AG04450 (cell line): ENCODE data around the gene PDZD4. TPM values are rescaled to one million over a fixed set of nuclear protein-coding genes. Genes with fewer than 3 reads are reported as not detected.

Experiments used
- CTCF ChIA-PET: fragments of 300-600, 350-600 bp; formaldehyde crosslinking; extraction: SDS; loops from one replicate; lab custom pipeline; 2022; ENCODE audit warnings: antibody characterized with exemption, inconsistent platforms; lab: Charles Lee
- POLR2A ChIA-PET: fragments of 350-600 bp; formaldehyde crosslinking; extraction: SDS; loops from one replicate; lab custom pipeline; 2021; ENCODE audit warnings: antibody characterized with exemption, inconsistent platforms; lab: Yijun Ruan, JAX
- DNase-seq: peaks from one replicate; pipeline ENCODE4 v3.0.0-alpha.2; 2011; ENCODE audit warnings: low read depth, low spot score
- H3K27ac ChIP-seq: one replicate; pipeline ENCODE4 v1.5.1; 2012; ENCODE audit warnings: low read depth, low read length, control low read depth
- H3K27me3 ChIP-seq: one replicate; pipeline ENCODE4 v1.6.0; 2012; ENCODE audit warnings: low read length; ENCODE audit not compliant: control insufficient read depth, insufficient read depth
- H3K4me3 ChIP-seq: 2 replicates; pipeline ENCODE4 v1.5.1; 2011; ENCODE audit warnings: mild to moderate bottlenecking, low read depth, low read length, control low read depth
- H3K9me3 ChIP-seq: 2 replicates; pipeline ENCODE4 v1.5.1; 2012; ENCODE audit warnings: low read length; ENCODE audit not compliant: control insufficient read depth, insufficient read depth
- polyA plus RNA-seq: library from polyadenylated mRNA; depleted of rRNA; stranded (reverse); fragments of >200 nt; gene quantifications from 2 replicates; pipeline ENCODE4 v1.2.3, GENCODE V29; 2011
- TF ChIP-seq, protein P1 (sequence below): IDR thresholded peaks from 2 replicates; pipeline ENCODE4 v1.5.1; 2011; ENCODE audit warnings: low read depth, low read length, control low read depth, inconsistent platforms

PDZD4 gene
- polyA plus RNA-seq, 1 experiment, result 0.04 TPM

DNA sequence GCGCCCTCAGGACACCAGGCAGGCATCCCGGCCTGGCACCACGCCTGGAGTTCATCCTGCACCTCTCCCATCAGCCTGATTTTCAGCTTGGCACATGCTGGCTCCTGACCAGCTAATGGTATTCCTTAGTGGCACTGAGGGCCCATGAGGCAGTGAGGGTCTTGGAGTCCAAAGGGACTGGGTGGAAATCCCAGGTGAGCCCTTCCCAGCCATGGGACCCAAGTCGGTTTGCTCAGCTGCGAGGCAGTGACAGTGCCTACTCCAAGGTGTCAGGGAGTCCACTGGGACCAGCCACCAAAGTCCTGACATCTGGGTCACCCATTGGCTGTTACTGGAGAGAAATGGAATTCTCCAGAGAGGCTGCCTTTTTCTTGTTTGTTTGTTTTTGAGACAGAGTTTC lies 31.0 kb downstream of the PDZD4 start:
- no peaks in the 10 kb centered on the region for H3K27me3 ChIP-seq
- POLR2A ChIA-PET, result no interaction called here
- CTCF ChIA-PET, result no interaction called here
- DNase-seq, result no peak
- no peak overlapping the region for H3K27ac ChIP-seq
- no peaks in the 10 kb centered on the region; the same call in 1 of the 2 replicates for H3K9me3 ChIP-seq
- H3K4me3 ChIP-seq, result no peak overlapping the region
- TF ChIP-seq, protein P1, sequence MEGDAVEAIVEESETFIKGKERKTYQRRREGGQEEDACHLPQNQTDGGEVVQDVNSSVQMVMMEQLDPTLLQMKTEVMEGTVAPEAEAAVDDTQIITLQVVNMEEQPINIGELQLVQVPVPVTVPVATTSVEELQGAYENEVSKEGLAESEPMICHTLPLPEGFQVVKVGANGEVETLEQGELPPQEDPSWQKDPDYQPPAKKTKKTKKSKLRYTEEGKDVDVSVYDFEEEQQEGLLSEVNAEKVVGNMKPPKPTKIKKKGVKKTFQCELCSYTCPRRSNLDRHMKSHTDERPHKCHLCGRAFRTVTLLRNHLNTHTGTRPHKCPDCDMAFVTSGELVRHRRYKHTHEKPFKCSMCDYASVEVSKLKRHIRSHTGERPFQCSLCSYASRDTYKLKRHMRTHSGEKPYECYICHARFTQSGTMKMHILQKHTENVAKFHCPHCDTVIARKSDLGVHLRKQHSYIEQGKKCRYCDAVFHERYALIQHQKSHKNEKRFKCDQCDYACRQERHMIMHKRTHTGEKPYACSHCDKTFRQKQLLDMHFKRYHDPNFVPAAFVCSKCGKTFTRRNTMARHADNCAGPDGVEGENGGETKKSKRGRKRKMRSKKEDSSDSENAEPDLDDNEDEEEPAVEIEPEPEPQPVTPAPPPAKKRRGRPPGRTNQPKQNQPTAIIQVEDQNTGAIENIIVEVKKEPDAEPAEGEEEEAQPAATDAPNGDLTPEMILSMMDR, result no peak

DNA sequence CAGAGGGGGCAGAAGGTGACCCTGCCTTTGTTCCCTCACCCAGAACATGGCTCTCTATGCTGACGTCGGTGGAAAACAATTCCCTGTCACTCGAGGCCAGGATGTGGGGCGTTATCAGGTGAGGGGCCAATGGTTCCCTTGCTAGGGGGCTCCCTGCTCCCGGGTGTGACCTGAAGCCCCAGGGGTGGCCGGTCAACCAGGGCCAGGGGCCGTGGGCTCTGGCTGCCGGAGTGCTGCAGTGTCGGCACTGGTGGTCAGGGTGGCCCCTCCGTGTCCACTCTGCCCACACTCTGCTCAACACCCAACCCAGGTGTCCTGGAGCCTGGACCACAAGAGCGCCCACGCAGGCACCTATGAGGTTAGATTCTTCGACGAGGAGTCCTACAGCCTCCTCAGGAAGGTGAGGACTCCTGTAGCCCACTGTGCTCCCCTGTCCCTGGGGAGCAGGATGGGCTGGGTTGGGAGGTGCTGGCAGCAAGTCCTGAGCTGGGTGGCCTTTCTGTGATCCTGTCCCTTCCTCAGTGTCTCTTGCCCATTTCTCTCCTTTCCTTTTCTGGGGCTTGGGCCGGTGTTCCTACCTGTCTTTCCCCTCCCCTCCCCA lies 32.8 kb downstream of the PDZD4 start:
- Histone ChIP-seq H3K9me3 (no peaks in the 10 kb centered on the region; the same call in 1 of the 2 replicates), H3K4me3 (no peak overlapping the region), H3K27me3 (no peaks in the 10 kb centered on the region), H3K27ac (no peak overlapping the region)
- no peak for DNase-seq
- CTCF ChIA-PET, result no interaction called here
- TF ChIP-seq, protein P1, result no peak
- POLR2A ChIA-PET, result no interaction called here

DNA sequence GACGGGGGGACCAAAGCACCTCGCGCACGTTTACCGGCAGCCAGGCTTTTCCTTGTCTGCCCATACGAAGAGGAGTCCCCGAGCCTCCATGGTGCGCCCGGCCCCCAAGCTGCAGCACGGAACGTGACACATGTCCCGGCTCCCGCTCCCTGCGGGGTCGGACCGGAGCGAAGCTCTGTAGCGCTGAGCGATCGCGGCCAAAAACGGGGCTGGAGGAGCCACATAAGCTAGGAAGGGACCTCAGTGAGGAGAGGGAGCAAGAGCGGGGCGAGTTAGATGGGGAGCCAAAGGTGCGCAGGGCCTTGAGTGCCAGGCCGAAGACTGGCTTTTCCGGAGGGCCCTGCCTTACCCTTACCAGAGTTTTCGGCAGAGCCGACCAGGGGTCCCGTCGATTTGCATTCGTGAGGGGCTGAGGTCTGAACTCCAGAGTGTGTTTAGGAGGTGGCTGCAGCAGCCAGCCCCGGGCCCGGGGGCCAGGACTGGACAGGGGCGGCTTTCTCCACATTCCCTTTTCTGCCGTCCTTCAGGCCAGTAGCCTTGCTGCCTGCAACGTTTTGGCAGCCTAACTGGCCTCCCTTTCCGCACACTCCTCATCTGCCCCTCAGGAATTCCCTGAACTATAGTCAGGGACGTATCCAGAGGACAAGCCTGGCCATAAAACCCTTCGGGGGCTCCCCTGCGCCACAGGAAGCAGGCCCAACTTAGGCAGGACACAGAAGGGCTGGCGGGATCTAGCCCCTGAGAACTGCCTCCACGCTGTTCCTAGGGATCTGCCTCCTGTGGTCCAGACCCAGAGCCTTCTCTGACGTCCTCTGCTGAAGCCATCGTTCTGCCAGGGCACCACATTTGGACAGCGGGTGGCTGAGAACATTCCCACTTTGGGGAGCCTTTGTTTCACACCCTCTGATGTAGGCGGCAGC lies 35.2 kb downstream of the PDZD4 start:
- H3K27ac ChIP-seq, result peak overlapping the region; percentile 81
- TF ChIP-seq, protein P1, result no peak
- no peaks in the 10 kb centered on the region for H3K27me3 ChIP-seq
- peak overlapping the region; percentile 75 for H3K4me3 ChIP-seq
- CTCF ChIA-PET, result interaction anchor here (1.7 kb wide), 1 partner anchor 128 kb away, joined by 5 read pairs; no protein-coding TSS in a partner anchor
- H3K9me3 ChIP-seq, result no peaks in the 10 kb centered on the region; the same call in 1 of the 2 replicates
- POLR2A ChIA-PET, result interaction anchor here (0.8 to 1.4 kb wide), 5 partner anchors 14 to 175 kb away, joined by 4 to 6 read pairs (median 4); partner anchors contain the start of genes NAA10 and SRPK3
- no peak for DNase-seq

DNA sequence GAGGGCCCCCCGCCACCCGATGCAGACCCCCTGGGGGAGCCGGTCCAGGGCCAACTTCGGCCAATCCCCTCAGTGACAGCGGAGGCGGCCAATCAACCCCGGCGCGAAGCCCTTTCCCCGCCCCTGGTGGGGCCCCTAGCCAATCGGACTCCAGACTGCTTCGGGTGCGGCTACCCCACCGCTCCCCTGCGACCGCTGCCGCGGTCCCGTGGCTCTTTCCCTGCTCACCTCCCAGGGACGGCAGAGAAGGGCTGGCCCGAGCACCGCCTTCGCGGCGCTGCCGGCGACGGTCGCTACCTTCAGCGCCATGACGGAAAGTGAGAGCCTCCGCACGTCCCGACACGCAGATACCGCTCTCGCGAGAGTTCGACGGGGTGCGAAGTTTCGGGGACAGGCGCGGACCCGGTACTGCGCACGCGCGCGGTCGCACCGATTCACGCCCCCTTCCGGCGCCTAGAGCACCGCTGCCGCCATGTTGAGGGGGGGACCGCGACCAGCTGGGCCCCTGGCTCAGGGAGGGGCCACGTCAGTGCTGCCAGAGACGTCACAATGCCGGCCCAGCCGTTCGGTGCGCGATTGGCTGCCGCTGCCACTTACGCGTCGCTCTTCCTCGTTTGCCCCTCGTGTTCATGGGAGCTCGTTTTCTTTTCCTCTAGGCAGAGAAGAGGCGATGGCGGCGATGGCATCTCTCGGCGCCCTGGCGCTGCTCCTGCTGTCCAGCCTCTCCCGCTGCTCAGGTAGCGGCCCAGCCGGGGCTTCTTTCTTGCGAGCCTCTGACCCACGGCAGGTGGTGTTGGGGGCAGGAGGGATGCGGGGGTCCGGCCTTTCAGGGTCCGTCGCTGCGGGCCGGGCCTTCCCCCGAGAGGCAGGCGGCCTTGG lies 36.1 kb downstream of the PDZD4 start, which contains the start of the genes IDH3G and SSR4:
IDH3G (minus strand) TSS at position 358 of the 879 bp plus-strand sequence; CDS start at position 309, 49 bp downstream.
SSR4 (plus strand) TSS at position 651 of the 879 bp plus-strand sequence; CDS start at position 671, 20 bp downstream.
- TF ChIP-seq, protein P1, result no peak
- ChIA-PET CTCF (interaction anchor here (1.6 to 1.7 kb wide), 2 partner anchors 129 to 131 kb away, joined by 3 to 5 read pairs; no protein-coding TSS in a partner anchor), POLR2A (interaction anchor here (0.8 to 1.4 kb wide), 6 partner anchors 8 to 176 kb away, joined by 3 to 6 read pairs (median 4); partner anchors contain the start of genes NAA10 and SRPK3)
- DNase-seq, result peak; percentile 88
- H3K27ac ChIP-seq, result peak within 1 kb of the TSS; percentile 92
- H3K4me3 ChIP-seq, result peak within 1 kb of the TSS; percentile 82
- H3K27me3 ChIP-seq, result no peaks in the 10 kb centered on the region
- H3K9me3 ChIP-seq, result no peaks in the 10 kb centered on the region; the same call in 1 of the 2 replicates
